Right ventricle myocardium inferior (tissue), 1 donor: ENCODE measurements around the gene MSANTD1. TPM values are rescaled to one million over a fixed set of nuclear protein-coding genes. Genes with fewer than 3 reads are reported as not detected.

ENCODE experiments used
- ATAC-seq: fragments of 200-7000 bp; cut with Tn5 transposase; one replicate; pipeline ENCODE4 v1.9.1; 2020; ENCODE audit warnings: mild to moderate bottlenecking, moderate library complexity
- DNase-seq: peaks from one replicate; pipeline ENCODE4 v3.0.0; 2021; ENCODE audit errors: missing footprints
- intact Hi-C: fragments of 100-400 bp; cut with DNase I; formaldehyde crosslinking; loops from one replicate; pipeline ENCODE4 v1.11.0; 2022
- total RNA-seq: library from RNA; stranded (reverse); fragmentation: NEBNext Ultra II Directional; extraction: Animal tissue kit (Norgen Biotek cat#: 25700); gene quantifications from one replicate; pipeline ENCODE4 v1.2.1, GENCODE V29; 2021
- donor health status: DM: no; HTN: yes; CAD: no; lungs with severe emphysema.

MSANTD1 gene
- total RNA-seq, 1 donor from 2014 or later: 0.51 TPM

- intact Hi-C loops: no loop called here
- ATAC-seq (no peak), DNase-seq (no peak)
These were observed 6.9 kb upstream of the MSANTD1 start for GRCh38 chr4:3241898-3242524.

GRCh38 chr4:3243136-3243780 is 5.7 kb upstream of the MSANTD1 start:
- intact Hi-C loops: no loop called here
- DNase-seq (no peak), ATAC-seq (no peak)

- DNase-seq: no peak
- ATAC-seq: no peak
- intact Hi-C loops: no loop called here
These were observed 5.0 kb upstream of the MSANTD1 start for GRCh38 chr4:3244002-3244401.

GRCh38 chr4:3244747-3245146 is 4.2 kb upstream of the MSANTD1 start:
- ATAC-seq (no peak), DNase-seq (no peak)
- intact Hi-C loops: no loop called here

GRCh38 chr4:3245676-3246075 is 3.3 kb upstream of the MSANTD1 start:
- DNase-seq (no peak), ATAC-seq (no peak)
- intact Hi-C loops: no loop called here

GRCh38 chr4:3246458-3247398 is 2.2 kb upstream of the MSANTD1 start:
- intact Hi-C loops: no loop called here
- DNase-seq (peak; percentile 53), ATAC-seq (no peak)

- intact Hi-C loops: no loop called here
- DNase-seq: peak; percentile 39
- ATAC-seq: no peak
These were observed 1.4 kb upstream of the MSANTD1 start for GRCh38 chr4:3247399-3248177.

- intact Hi-C loops: no loop called here
- DNase-seq (no peak), ATAC-seq (no peak)
These were observed 830 bp upstream of the MSANTD1 start for GRCh38 chr4:3248178-3248480.

- DNase-seq (peak; percentile 46), ATAC-seq (no peak)
- intact Hi-C loops: no loop called here
These were observed 915 bp downstream of the MSANTD1 start for GRCh38 chr4:3249711-3250437.

- intact Hi-C loops: no loop called here
- peak; percentile 28 for DNase-seq
- no peak for ATAC-seq
These were observed 1.5 kb downstream of the MSANTD1 start for GRCh38 chr4:3250438-3250955.

- intact Hi-C loops: no loop called here
- ATAC-seq: no peak
- peak; percentile 47 for DNase-seq
These were observed 2.2 kb downstream of the MSANTD1 start for GRCh38 chr4:3250956-3251690.

GRCh38 chr4:3251691-3252479 is 2.9 kb downstream of the MSANTD1 start:
- intact Hi-C loops: no loop called here
- DNase-seq (peak; percentile 53), ATAC-seq (no peak)

- DNase-seq: no peak
- no peak for ATAC-seq
- intact Hi-C loops: no loop called here
These were observed 3.5 kb downstream of the MSANTD1 start for GRCh38 chr4:3252480-3252828.

GRCh38 chr4:3252831-3253641 is 4.1 kb downstream of the MSANTD1 start:
- intact Hi-C loops: no loop called here
- peak; percentile 64 for DNase-seq
- ATAC-seq: no peak

- DNase-seq (peak; percentile 34), ATAC-seq (no peak)
- intact Hi-C loops: no loop called here
These were observed 4.8 kb downstream of the MSANTD1 start for GRCh38 chr4:3253808-3254207.
